Sigmoid colon (tissue), 4 donors: Measurements from ENCODE around the gene SSR1.

ENCODE experiments used
- CTCF ChIP-seq, 4 experiments: fragments of 450-650 bp in 3 of 4; fragments of 200-600 bp in 1 of 4; IDR thresholded peaks; one replicate each; pipeline ENCODE4 v1.5.1; 2016 to 2019; ENCODE audit warnings: antibody characterized with exemption in 4 of 4, mild to moderate bottlenecking in 3 of 4, moderate library complexity in 2 of 4
- EP300 ChIP-seq, 4 donors: sonication (generic); formaldehyde crosslinking; IDR thresholded peaks; one replicate each; pipeline ENCODE4 v1.6.1; 2017; ENCODE audit warnings: antibody characterized with exemption in 4 of 4
- POLR2A ChIP-seq, 2 donors: fragments of 450-650 bp; IDR thresholded peaks; one replicate each; pipeline ENCODE4 v1.6.1; 2016; ENCODE audit warnings: antibody characterized with exemption in 2 of 2, mild to moderate bottlenecking in 2 of 2, moderate library complexity in 2 of 2

DNA sequence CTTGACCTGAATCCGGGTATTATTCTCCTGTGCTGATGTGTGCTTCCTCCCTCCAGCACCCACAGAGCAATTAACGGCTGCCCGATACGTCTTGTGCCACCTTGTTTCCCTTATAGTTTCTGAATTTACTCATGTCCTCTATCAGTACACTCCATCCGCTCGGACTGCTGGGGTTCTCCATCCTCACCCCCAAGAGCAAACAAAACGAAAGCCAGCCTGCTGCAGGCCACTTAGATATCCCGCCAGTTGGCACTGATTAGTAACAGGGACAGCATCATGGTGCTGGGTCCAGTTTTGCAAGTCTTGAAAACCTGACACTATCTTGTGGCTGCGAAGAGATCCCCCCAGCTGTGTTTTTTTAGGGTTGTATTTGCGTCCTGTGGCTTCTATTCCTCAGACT lies 71.8 kb downstream of the SSR1 start:
- TF ChIP-seq CTCF (IDR thresholded peaks at IDR 0.05) (no peak), POLR2A (IDR thresholded peaks at IDR 0.05) (no peak), EP300 (IDR thresholded peaks at IDR 0.05) (no peak)
